NCI-H524 (cell line): ENCODE measurements around the gene TTLL5.

Experiments
- DNase-seq, 2 experiments: peaks; one replicate each; lab custom pipeline; 2025; lab: John Stamatoyannopoulos, UW

The TTLL5 gene

GRCh38 chr14:75697918-75698317 lies 36.9 kb downstream of the TTLL5 start:
- DNase-seq = no peak

GRCh38 chr14:75699331-75699730 lies 38.3 kb downstream of the TTLL5 start:
- DNase-seq = no peak

GRCh38 chr14:75700295-75700694 lies 39.2 kb downstream of the TTLL5 start:
- DNase-seq = no peak

DNA sequence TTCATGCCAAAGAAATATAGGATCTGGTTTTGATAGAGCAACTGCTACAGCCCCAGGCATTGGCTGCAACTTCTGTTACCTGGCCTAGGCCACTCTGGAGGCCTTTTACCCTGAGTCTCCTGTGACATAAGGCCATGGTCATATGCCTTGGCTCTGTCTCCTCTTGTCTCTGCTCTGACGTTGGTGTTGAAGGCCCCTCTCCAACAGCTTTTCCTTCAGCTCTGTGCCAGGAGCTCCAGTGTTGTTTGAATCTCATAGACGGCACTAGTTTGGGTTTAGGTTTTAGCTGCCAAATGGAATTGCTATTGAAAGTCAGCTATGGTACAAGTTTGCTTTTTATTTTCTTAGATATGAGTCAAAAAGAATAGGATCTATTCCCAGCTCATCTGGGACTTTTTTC lies 41.1 kb downstream of the TTLL5 start:
- DNase-seq = no peak

- DNase-seq = no peak
Measured at GRCh38 chr14:75702616-75703261, 41.7 kb downstream of the TTLL5 start.

- no peak for DNase-seq
Measured at GRCh38 chr14:75703467-75703866, 42.4 kb downstream of the TTLL5 start.

DNA sequence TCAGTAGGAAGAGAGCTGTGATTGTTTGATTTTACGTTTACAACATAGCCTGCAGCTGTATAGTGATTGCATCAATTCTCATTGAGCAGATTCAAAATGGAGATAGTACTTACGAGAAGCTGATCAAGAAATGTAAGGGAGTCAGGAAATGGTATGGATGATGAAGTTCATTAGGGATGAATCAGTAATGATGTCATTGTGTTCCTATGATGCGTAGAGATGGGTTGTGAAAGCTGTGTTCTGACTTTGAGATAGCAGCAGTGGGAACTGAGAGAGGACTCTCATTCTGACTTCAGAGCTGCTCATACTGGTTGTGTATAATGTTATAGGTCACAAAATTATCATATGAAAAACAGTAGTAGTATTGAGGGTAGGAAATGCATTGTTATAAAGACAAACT lies 44.0 kb downstream of the TTLL5 start:
- no peak for DNase-seq

DNA sequence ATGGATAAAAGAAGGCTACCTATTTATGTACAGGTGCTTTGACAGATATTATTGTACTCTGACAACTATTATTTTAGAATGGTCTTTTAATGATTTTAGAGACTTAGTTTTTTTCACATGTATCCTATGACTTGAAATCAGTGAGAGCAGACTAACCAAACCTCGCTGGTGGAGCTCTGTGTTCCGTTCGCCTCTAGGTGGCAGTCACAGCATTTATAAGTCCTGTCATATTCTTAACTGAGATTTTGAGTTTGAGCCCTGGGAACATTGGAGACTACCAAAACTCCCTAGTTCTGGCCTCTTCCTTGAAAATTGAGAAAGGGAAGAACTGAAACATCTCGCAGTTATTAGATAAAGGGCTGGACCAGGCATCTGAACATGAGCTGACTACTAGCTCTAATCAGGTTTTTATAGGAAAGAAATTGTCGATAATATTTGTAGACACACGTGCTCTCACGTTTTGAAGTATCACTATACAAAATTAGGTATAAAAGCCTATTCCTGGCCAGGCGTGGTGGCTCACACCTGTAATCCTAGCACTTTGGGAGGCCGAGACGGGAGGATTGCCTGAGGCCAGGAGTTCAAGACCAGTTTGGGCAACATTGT lies 48.3 kb downstream of the TTLL5 start:
- peak; percentile 64 to 86 for DNase-seq

DNA sequence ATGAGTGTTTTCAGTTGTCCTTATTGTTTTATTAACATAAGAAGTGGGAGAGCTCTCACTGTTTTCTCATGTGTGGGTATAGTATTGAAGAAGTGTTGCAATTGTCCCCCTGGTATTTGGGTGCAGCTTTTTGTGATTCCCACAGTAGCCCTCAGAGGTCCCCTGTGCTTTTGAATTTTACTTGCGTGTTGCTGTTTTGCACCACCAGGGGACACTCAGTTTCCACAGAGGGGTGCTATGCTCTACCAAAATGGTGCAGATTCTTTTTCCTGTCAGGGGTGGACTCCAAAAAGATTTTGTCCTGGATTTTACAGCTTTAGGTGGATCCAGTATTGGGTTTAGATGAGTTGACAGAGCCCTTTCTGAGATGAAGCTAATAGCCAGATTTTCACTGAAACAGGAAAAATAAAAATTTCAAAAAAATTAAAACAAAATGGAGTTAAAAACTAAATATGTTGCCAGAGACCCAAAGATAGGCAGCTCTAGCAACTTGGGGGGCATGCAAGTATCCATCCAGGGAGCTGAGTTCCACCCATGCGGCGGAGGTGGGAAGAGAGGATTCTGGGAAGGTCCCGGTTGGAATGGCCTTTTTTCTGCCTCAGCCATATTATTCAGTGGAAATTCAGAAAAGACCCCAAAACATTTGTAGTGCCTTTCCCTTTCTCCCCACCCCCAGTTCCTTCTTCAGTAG lies 50.2 kb downstream of the TTLL5 start:
- DNase-seq = peak; percentile 51 to 83

DNA sequence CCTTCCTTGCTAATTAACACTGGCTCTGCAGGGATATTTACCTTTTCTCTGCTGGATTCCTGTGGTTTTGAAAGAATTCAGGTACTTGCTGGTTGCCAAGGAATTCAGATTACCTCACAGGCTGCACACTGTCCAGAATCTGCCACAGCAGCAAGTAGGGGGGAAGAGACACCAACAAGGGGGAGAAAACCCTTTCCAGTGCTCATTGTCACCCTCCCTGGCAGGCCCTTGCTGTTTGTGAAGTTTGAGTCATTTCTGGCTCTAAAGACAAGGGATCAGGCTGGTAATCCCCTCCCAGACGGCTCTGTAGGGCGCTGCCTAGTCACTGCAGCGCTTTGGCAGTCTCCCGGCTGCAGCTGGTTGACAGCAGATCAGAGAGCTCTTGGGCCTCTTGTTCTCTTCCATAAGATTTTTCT lies 50.8 kb downstream of the TTLL5 start:
- peak; percentile 53 to 67 for DNase-seq

GRCh38 chr14:75714991-75715390 lies 53.9 kb downstream of the TTLL5 start:
- DNase-seq = no peak

DNA sequence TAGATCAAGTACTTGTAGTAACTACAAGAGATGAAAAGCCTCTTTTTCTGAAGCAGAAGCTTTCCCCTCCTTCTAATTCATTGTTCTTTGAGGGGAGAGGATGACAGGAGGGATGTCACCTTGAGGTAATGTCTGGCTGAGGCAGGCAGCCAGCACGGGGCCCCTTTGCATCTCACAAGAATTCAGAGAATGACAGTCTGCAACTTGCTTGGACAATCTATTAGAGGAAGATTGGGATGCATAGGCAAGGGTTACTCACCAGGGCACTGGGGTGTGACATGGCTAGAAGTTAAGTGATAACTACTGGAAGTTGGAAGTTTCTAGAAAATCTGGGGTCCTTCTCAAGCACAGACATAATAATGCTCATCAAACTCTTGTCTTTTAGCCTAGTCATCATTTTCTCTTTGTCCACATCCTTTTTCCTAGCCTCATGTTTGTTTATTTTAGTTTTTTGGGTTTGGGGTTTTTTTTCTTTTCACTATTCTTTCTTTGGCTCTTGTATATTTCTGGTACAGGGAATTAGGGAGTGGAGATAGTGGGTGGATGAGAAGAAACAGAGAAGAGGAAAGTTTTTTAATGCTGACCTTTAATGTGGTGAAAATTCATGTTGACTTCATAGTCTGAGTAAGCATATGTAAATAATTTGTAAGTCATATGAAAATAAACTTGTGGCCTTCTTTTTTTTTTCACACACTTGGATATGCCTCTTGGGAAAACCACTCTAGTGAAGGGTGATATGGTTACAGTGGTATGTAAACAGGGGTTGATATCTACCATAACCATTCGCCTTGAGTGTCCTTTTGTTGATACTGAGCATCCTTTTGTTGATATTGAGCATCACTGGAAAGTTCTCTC lies 55.1 kb downstream of the TTLL5 start:
- no peak for DNase-seq

DNA sequence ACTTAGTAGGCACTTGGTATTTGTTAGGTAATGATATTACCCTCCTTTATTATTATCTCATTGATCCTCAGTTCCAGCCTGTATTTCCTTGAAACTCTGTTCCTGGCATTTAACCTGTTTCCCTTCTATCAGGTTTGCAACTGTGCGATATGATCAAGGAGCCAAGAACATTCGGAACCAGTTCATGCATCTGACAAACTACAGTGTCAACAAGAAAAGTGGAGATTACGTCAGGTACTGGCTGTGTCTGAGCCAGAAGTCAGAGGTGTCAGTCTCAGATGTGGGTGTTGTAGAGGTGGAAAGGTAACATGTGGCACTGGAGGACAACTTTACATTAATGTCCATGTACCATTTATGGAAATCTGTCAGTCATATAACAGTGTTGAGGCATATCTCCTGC lies 56.7 kb downstream of the TTLL5 start:
- DNase-seq = no peak

DNA sequence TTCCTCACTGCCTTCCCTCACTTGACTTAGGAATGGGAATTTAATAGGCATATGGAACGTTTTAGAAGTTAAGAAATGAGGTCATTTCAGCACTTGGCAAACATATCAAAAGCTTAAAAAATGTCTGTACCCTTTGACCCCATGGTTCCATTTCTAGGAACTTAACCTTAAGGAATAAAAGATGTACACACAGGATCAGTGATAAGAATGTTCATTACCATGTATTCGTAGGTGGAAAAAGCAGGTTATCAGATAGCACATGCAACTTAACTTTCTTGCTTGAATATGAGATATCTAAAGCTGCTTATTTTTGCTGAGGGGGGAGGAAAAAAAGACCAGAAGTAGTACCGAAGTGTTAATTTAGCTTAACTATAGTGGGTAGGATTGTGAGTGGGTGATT lies 57.2 kb downstream of the TTLL5 start:
- DNase-seq = no peak

DNA sequence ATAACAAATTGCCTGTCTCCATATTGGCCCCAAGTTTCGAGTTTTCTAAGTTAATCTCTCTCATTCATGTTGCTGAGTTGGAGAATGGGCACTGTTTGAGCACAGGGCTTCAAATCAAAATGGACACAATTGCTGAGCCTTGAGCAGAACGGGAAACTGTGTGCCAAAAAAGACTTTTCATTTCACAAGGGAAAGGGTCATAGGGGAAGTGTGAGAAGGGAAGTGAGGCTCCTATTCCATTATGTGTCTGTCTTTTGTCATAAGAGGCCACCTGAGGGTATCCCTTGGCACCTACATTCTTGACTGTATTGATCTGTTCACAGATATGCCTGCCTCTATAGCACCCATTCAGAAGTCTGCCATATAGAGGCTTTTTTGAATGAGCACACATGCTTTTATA lies 59.1 kb downstream of the TTLL5 start:
- no peak for DNase-seq

DNA sequence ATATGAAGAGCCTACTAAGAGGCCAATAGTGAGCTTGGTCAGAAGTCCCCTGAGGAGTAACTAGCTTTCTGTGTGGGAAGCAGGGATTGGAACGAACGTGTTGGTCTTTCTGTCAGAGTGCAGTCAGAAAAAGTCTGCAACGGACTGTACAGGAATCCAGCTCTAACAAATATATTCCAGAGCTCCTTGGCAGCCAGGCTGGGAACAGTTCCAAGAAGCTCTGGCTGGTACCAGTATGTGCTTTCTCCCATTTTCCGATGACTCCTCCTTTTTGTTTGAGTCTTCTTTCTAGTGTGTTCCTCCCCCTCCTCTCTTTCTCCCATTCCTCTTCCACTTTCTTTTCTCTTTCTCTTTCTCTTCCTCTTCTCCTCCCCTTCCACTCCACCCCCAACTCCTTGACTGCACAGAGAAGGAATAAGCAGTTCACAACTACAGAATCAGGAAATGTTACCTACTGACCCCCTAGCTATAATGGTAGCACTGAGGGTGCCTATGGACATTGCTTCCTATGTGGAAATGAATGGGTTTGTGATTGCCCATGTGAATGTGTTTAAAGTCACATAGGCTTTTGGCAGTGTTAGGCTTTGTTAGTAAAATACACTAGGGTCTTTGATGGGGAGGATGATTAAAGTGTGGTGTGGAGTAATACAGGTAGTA lies 59.9 kb downstream of the TTLL5 start:
- DNase-seq = no peak

- DNase-seq = no peak
Measured at GRCh38 chr14:75723716-75724115, 62.7 kb downstream of the TTLL5 start.

GRCh38 chr14:75724414-75725204 lies 63.6 kb downstream of the TTLL5 start:
- DNase-seq = no peak

DNA sequence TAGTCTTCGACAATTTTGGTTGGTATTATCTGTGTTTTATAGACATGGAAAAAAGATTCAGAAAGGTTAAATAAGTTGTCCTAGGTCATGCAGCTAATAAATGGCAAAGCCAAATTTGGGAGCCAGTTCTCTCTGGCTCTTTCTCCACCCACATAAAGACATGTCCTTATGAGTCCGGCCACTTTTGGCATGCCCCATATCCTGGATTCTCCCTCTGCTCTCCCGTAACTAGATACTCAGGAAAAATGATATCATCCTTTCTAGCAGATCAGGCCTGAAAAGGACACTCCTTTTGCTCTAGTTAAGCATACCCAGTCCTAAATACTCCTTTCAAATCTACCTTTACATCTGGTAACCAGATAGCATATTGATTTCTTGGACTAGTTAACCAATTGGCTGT lies 64.4 kb downstream of the TTLL5 start:
- DNase-seq = no peak

DNA sequence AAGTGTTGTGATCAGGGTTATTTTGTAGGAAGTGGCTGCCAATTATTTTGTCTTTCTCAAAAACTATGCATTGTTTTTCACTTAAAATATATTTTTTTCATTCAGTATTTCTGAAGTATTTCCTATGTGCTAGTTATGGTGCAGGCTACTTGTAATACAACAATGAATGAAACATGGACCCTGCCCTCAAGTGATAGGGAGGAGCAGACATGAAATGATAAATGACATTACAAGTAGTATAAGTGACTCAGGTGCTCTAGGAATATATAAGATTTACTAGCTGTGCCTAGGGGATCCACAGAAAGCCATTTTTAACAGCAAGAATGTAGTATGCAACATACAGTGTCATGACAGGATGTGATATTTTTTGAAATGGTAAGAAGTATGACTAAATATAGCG lies 65.3 kb downstream of the TTLL5 start:
- no peak for DNase-seq

GRCh38 chr14:75727124-75727523 lies 66.1 kb downstream of the TTLL5 start:
- no peak for DNase-seq
